GM11168 (cell line): ENCODE results near the gene TRIM75.
"Not testable (repeated sequence)": the region's sequence is repeated elsewhere in the genome, so short reads cannot be mapped to it uniquely, and the experiment has no call there.

Experiments
- in situ Hi-C: fragments of 300-500 bp; cut with MboI; formaldehyde crosslinking; loops from one replicate; pipeline ENCODE4 v1.12.0; 2022; ENCODE audit warnings: low sequenced_read_pairs; ENCODE audit not compliant: unreplicated experiment

Gene TRIM75

GRCh38 chr4:165053645-165054044 is at the start of gene TRIM75:
TRIM75 (plus strand) TSS chr4:165053866; CDS start chr4:165059148, 5,282 bp downstream.
- in situ Hi-C loops, result no loop called here

GRCh38 chr4:165005352-165005925 is 48.2 kb upstream of the TRIM75 start:
- in situ Hi-C loops, result no loop called here

- in situ Hi-C loops, result no loop called here
Observed at GRCh38 chr4:165006456-165006855, 47.2 kb upstream of the TRIM75 start.

- in situ Hi-C loops, result no loop called here
Observed at GRCh38 chr4:165006886-165007285, 46.8 kb upstream of the TRIM75 start.

GRCh38 chr4:165009493-165010227 is 44.0 kb upstream of the TRIM75 start:
- in situ Hi-C loops, result no loop called here

GRCh38 chr4:165010487-165010886 is 43.2 kb upstream of the TRIM75 start:
- in situ Hi-C loops, result no loop called here

- in situ Hi-C loops, result no loop called here
Observed at GRCh38 chr4:165010991-165011390, 42.7 kb upstream of the TRIM75 start.

- in situ Hi-C loops, result no loop called here
Observed at GRCh38 chr4:165011403-165011802, 42.3 kb upstream of the TRIM75 start.

GRCh38 chr4:165013691-165014090 is 40.0 kb upstream of the TRIM75 start:
- in situ Hi-C loops, result no loop called here

- in situ Hi-C loops, result no loop called here
Observed at GRCh38 chr4:165016971-165017370, 36.7 kb upstream of the TRIM75 start.

GRCh38 chr4:165019995-165020394 is 33.7 kb upstream of the TRIM75 start:
- in situ Hi-C loops, result not testable (repeated sequence)

- in situ Hi-C loops, result not testable (repeated sequence)
Observed at GRCh38 chr4:165025782-165026181, 27.9 kb upstream of the TRIM75 start.

GRCh38 chr4:165027762-165028402 is 25.8 kb upstream of the TRIM75 start:
- in situ Hi-C loops, result no loop called here

- in situ Hi-C loops, result no loop called here
Observed at GRCh38 chr4:165031436-165032211, 22.0 kb upstream of the TRIM75 start, which contains the start of gene TRIM60. TRIM60 (plus strand) TSS chr4:165031999; CDS start chr4:165040073, 8,074 bp downstream.

GRCh38 chr4:165048170-165048569 is 5.5 kb upstream of the TRIM75 start:
- in situ Hi-C loops, result no loop called here

- in situ Hi-C loops, result no loop called here
Observed at GRCh38 chr4:165052627-165053026, 1.0 kb upstream of the TRIM75 start.

- in situ Hi-C loops, result no loop called here
Observed at GRCh38 chr4:165055601-165056000, 1.9 kb downstream of the TRIM75 start.

- in situ Hi-C loops, result no loop called here
Observed at GRCh38 chr4:165058666-165059065, 5.0 kb downstream of the TRIM75 start.

- in situ Hi-C loops, result no loop called here
Observed at GRCh38 chr4:165059386-165059785, 5.7 kb downstream of the TRIM75 start.

GRCh38 chr4:165060938-165061337 is 7.3 kb downstream of the TRIM75 start:
- in situ Hi-C loops, result no loop called here

GRCh38 chr4:165070560-165070959 is 16.9 kb downstream of the TRIM75 start:
- in situ Hi-C loops, result no loop called here
